HG03108 (cell line): Measurements from ENCODE around the gene ACSM2B.
"Not testable (repeated sequence)": the region's sequence is repeated elsewhere in the genome, so short reads cannot be mapped to it uniquely, and the experiment has no call there.

ENCODE experiments used
- ATAC-seq: cut with Tn5 transposase; IDR thresholded peaks from one replicate; pipeline ENCODE4 v1.9.1; 2021; ENCODE audit warnings: moderate library complexity; ENCODE audit not compliant: unreplicated experiment

The ACSM2B gene

GRCh38 chr16:20598832-20599469 is 22.8 kb upstream of the ACSM2B start:
- ATAC-seq, result no peak

DNA sequence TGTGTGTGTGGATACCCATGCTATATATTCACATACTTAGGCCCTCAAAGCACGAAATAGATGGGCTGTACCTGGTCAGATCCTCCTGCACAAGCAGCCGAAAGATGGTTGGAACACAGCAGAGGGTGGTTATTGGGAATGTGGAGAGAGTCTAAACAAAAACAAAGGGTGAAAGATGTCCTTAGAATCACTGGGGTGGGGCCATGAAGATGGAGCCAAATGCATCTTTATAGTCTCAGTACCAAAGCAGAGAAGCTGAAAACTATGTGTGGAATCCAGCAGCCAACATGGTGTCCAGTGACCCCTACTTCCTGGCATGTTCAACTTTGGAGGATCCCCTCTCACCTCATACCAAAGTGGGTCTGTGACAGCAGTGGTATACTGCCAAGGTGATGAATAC is 19.5 kb upstream of the ACSM2B start:
- ATAC-seq, result not testable (repeated sequence)

DNA sequence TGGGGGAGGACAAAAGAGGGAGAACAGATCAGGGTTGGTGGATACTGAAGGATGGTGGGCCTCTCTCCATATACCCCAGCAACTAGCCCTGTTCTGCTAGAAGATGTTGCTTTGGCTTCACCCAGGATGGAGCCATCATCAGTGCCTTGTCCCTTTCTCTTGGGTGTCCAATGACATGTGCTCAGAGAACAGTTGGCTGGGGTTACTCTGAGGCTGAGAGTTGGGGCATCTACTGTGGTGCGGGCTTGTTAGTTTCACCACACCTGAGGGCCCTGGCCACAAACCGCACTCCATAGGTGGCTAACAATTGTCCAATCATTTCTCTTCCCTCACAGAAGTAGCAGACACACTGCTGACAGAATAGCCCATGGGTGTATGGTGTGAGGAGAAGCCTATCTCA is 18.9 kb upstream of the ACSM2B start:
- ATAC-seq, result not testable (repeated sequence)

- not testable (repeated sequence) for ATAC-seq
Observed at GRCh38 chr16:20592780-20593179, 16.6 kb upstream of the ACSM2B start.

- not testable (repeated sequence) for ATAC-seq
Observed at GRCh38 chr16:20589486-20589885, 13.3 kb upstream of the ACSM2B start.

GRCh38 chr16:20587645-20588074 is 11.5 kb upstream of the ACSM2B start:
- not testable (repeated sequence) for ATAC-seq

DNA sequence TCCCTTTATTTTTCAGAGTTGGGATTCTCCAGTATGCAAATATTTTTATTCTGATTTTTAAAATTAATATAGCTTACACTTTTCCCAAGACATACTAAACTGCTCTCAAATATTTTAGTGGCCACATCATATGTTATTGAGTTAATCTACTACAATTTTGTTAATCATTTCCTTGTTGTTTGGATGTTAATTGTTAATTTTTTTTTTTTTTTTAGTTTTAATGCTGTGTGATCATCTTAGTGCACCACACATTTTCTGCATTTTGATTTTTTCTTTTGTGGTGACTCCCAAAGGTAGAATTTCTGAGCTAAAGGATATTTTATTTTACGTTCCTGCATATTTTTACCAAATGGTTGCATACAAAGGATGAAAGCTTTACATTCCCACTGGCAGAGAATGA is 10.5 kb upstream of the ACSM2B start:
- ATAC-seq, result not testable (repeated sequence)

- not testable (repeated sequence) for ATAC-seq
Observed at GRCh38 chr16:20586112-20586511, 9.9 kb upstream of the ACSM2B start.

GRCh38 chr16:20580487-20581259 is 4.5 kb upstream of the ACSM2B start:
- not testable (repeated sequence) for ATAC-seq

DNA sequence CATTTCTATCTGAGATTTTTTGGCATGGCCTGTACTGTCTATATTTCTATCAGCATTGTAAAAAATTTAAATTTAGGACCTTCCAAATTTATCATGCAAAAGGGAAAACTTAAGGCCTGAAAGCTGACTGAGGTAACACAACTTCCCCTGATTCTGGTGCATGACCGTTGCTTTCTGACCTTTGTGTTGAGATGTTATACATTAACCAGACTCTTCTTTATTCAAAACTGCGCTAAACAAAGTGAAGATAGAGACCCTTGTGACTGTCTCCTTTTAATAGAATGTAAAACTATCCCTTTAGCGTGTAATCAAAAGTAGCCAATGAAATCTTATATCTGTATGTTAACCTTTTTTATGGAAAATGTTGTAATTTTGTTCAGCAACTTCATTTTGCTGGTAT is 1.9 kb upstream of the ACSM2B start:
- ATAC-seq, result not testable (repeated sequence)

GRCh38 chr16:20569117-20569651 is 7.0 kb downstream of the ACSM2B start:
- ATAC-seq, result not testable (repeated sequence)

DNA sequence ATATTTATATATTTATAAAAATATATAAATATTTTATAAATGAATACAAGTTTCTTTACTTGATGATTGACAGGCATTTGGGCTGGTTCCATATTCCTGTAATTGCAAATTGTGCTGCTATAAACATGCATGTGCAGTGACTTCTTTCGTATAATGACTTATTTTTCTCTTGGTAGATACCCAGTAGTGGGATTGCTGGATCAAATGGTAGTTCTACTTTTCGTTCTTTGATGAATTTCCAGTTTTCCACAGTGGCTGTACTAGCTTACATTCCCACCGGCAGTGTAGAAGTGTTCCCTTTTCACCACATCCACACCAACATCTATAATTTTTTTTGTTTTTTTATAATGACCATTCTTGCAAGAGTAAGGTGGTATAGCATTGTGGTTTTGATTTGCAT is 7.8 kb downstream of the ACSM2B start:
- no peak for ATAC-seq

DNA sequence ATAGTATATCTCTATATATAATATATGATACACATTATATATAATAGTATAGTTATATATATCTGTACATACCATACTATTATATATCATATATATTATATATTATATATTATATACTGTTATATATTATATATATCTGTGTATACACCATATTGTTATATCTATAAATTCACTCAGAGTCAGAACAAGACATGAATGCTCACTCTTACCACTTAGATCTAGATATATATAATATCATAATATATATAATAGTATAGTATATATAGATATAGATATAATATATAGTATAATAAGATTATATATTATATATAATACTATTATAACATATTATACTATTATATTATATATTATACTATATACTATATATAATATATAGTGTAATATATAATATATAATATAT is 9.3 kb downstream of the ACSM2B start:
- no peak for ATAC-seq

DNA sequence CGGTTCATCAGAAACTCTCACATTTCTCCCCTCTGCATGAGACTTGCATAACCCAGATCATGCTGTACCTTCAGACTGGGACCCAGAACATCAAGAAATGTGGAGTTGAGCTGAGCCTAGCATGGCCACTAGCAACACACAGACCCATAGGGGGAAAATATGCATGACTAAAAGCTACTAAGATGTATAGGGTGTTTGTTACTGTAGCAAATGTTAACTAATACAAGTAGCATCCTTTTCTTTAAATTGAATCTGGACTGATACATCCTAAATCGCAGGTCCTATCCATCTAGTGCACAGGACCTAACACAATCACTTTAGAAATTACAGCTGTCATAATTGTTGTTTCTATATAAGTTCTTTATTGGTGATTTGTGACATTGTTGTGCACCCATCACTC is 10.8 kb downstream of the ACSM2B start:
- not testable (repeated sequence) for ATAC-seq

DNA sequence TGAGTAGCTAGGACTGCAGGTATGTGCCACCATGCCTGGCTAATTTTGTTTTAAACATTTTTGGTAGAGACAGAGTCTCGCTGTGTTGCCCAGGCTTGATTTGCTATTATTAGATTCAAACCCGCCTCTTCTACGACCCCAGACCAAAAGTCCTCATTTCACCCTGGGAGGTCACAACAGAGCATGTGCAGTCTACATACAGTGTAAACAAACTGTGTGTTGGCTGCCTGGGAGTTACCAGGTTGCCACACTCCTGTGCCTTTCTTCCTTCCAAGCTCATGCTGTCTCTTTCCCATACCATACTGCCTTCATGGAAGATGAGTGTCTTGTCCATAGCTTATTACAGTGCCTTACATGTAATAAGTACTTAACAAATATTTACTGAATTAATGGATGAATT is 11.9 kb downstream of the ACSM2B start:
- not testable (repeated sequence) for ATAC-seq

DNA sequence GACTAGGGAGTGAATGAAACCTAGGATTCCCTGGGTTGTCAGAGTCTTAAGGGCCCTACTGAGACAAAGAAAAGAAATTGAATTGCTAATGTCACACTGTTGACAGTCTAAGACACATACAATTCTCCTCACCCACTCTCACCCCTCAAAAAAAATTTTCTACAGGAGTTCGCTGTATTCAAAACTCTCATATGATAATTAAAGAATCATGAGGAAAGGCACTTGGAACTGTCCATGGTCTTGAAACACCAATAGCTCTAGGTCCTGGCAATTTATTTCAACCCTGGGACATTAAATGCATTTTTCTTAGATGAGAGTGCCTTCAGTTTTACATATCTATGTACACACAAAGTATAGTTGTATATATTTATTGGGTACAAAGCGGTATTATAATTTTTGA is 20.5 kb downstream of the ACSM2B start:
- not testable (repeated sequence) for ATAC-seq

DNA sequence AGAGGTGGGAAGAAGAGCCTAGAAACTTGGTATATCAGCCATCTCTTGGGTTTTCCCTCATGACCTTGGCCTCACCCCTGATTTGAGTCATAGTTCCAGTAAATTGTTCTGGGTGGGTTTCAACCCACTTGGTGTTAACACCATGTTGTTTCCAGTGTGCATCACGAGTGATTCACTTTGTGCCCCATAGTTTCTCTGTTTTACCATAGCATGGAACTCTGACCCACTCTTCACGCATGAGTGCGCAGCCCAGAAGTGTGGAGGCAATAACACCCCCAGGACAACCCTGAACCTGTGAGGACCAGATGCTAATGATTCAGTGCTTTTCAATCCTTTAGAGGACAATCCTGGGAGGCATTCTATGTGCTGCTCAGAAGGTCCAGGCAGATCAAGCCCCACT is 21.5 kb downstream of the ACSM2B start:
- ATAC-seq, result not testable (repeated sequence)

- not testable (repeated sequence) for ATAC-seq
Observed at GRCh38 chr16:20553493-20553892, 22.7 kb downstream of the ACSM2B start.

- not testable (repeated sequence) for ATAC-seq
Observed at GRCh38 chr16:20546951-20547350, 29.2 kb downstream of the ACSM2B start.

- ATAC-seq, result not testable (repeated sequence)
Observed at GRCh38 chr16:20546278-20546853, 29.8 kb downstream of the ACSM2B start.

- not testable (repeated sequence) for ATAC-seq
Observed at GRCh38 chr16:20540603-20541316, 35.4 kb downstream of the ACSM2B start.
